Fibroblast of mammary gland (primary cell): ENCODE data around the gene RAB11FIP2.

Source experiments
- DNase-seq: peaks from one replicate; pipeline ENCODE4 v3.0.0-alpha.2; 2010; ENCODE audit warnings: low read depth
- H3K4me3 ChIP-seq: 2 replicates; pipeline ENCODE4 v1.5.1; 2011; ENCODE audit warnings: low read depth, mild to moderate bottlenecking, low read length, moderate library complexity; ENCODE audit not compliant: control insufficient read depth
- TF ChIP-seq, protein P1 (sequence below): conservative IDR thresholded peaks from 2 replicates; pipeline ENCODE4 v1.5.1; 2011; ENCODE audit warnings: low read depth, low read length, inconsistent platforms; ENCODE audit not compliant: control insufficient read depth, insufficient read depth

RAB11FIP2 gene

GRCh38 chr10:118045837-118046394, 825 bp downstream of the RAB11FIP2 start:
- peak overlapping the region; percentile 76 for H3K4me3 ChIP-seq
- TF ChIP-seq, protein P1, sequence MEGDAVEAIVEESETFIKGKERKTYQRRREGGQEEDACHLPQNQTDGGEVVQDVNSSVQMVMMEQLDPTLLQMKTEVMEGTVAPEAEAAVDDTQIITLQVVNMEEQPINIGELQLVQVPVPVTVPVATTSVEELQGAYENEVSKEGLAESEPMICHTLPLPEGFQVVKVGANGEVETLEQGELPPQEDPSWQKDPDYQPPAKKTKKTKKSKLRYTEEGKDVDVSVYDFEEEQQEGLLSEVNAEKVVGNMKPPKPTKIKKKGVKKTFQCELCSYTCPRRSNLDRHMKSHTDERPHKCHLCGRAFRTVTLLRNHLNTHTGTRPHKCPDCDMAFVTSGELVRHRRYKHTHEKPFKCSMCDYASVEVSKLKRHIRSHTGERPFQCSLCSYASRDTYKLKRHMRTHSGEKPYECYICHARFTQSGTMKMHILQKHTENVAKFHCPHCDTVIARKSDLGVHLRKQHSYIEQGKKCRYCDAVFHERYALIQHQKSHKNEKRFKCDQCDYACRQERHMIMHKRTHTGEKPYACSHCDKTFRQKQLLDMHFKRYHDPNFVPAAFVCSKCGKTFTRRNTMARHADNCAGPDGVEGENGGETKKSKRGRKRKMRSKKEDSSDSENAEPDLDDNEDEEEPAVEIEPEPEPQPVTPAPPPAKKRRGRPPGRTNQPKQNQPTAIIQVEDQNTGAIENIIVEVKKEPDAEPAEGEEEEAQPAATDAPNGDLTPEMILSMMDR = no peak
- DNase-seq = peak; percentile 68

GRCh38 chr10:118045158-118045836, 1.4 kb downstream of the RAB11FIP2 start:
- TF ChIP-seq, protein P1 = no peak
- DNase-seq = peak; percentile 7
- peak overlapping the region; percentile 76 for H3K4me3 ChIP-seq

DNA sequence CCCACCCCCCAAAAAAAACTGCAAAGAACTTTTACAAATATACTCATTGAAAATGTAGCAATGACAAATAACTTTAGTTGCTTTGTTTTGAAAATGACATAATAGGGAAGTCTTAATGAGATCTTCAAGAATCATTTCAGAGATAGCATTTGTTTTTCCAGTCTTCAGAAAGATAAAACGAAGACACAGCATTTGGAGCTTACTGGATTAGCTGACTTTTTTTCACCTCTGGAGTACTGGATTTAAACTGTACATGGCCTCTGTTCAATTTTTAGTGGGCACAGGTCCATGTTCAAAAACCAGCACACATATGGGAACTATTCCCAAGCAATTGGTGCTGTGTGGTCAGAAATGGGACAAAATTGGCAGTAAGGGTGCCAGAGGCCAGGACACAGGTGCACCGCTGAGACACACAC, 3.9 kb downstream of the RAB11FIP2 start:
- no peak overlapping the region for H3K4me3 ChIP-seq
- DNase-seq = peak; percentile 29
- TF ChIP-seq, protein P1 = no peak

- peak; percentile 28 for DNase-seq
- no peak overlapping the region for H3K4me3 ChIP-seq
- TF ChIP-seq, protein P1 = no peak
Measured at GRCh38 chr10:118042336-118042735, 4.4 kb downstream of the RAB11FIP2 start.

DNA sequence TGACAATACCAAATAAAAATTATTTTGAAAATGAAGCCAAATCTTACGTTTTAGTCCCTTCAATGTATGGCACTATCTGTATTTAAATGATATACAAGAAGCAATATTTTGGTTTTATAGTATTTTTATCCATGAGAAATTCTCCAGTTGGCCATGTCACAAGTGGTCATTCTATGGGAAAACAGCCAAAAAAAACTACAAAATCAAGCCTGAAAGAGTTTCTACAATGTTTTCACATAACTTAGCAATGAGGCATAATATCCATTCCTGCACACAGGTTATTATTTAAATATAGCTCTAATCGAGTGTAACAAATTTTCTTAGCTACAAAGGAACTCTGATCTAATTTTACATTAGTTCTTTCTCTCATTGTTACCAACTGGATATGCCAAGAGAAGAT, 5.4 kb downstream of the RAB11FIP2 start:
- TF ChIP-seq, protein P1 = no peak
- peak; percentile 68 for DNase-seq
- H3K4me3 ChIP-seq = no peak overlapping the region

DNA sequence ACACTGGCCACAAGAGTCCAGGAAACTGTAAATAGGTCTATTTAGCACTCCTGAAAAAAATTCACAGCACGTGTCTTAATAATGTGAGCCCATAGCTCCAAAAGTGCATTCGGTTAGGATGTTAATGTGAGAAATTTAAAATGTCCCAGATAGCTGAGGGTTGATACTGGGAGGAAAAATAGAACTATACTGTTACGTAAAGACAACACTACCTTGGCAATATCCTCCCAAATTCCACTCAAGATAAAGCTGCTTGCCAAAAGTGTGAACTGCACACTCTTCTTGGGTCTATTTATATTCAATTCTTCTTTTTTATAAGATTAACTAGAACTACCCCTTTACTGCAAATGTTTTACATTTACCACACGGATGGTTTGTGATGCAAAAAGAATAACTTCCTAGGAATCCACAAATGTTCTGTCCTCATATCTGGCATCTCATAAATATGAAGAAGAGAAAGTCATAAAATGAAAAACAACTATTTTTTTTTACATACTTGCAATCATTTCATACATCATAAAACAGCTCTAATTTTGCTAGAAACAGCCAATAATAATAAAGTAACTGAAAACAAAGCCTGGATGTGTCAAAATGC, 10.4 kb downstream of the RAB11FIP2 start:
- TF ChIP-seq, protein P1 = no peak
- H3K4me3 ChIP-seq = no peak overlapping the region
- no peak for DNase-seq
